HFFc6 (cell line): ENCODE measurements around the gene BTBD17. TPM values are rescaled to one million over a fixed set of nuclear protein-coding genes. Genes with fewer than 3 reads are reported as not detected.

Experiments used
- DNase-seq: peaks from one replicate; pipeline ENCODE4 v3.0.0-alpha.2; 2018
- H3K27ac Mint-ChIP-seq: 2 replicates; pipeline ENCODE4 v1.8.0; 2020; ENCODE audit warnings: mild to moderate bottlenecking, mixed read lengths
- H3K27me3 Mint-ChIP-seq: 2 replicates; pipeline ENCODE4 v1.8.0; 2021; ENCODE audit warnings: mild to moderate bottlenecking, moderate library complexity, mixed read lengths; ENCODE audit not compliant: insufficient read depth
- H3K36me3 Mint-ChIP-seq: 2 replicates; pipeline ENCODE4 v1.8.0; 2021; ENCODE audit warnings: low read depth, mixed read lengths
- H3K4me1 Mint-ChIP-seq: 2 replicates; pipeline ENCODE4 v1.8.0; 2020; ENCODE audit warnings: low read depth, mixed read lengths
- H3K4me3 Mint-ChIP-seq: 2 replicates; pipeline ENCODE4 v1.8.0; 2020; ENCODE audit warnings: mild to moderate bottlenecking, moderate library complexity, mixed read lengths
- H3K9me3 Mint-ChIP-seq: 2 replicates; pipeline ENCODE4 v1.8.0; 2020; ENCODE audit warnings: mild to moderate bottlenecking, mixed read lengths
- total RNA-seq, 6 experiments: library from RNA; stranded (reverse); fragmentation: NEBNext Ultra II Directional; extraction: Animal tissue kit (Norgen Biotek cat#: 25700); gene quantifications; 2 replicates in 1 of 6; 3 replicates in 5 of 6; pipeline ENCODE4 v1.2.3, GENCODE V29; 2021
- TF ChIP-seq, protein P1 (sequence below): fragments of 200-600 bp; sonication (generic); IDR thresholded peaks from 2 replicates; pipeline ENCODE4 v1.5.0; 2021; ENCODE audit warnings: antibody characterized with exemption, mild to moderate bottlenecking

BTBD17 gene
- total RNA-seq, 6 experiments from 2014 or later = not detected

DNA sequence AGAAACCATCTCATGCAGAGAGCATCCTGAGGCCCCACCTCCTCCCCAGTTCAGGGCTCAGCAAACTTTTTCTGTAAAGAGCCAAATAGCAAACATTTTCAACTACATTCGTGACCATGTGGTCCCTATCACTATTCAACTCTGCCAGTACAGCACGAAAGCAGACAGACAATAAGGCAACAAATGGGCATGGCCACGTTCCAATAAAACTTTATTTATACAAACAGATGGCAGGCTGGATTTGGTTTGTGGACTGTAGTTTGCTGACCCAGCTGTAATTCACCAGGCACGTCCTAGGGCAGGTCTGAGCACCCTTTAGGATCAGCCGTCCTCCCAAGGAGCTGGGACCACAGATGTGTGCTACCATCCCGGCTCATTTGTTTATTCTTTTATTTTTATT lies 43.1 kb upstream of the BTBD17 start:
- Mint-ChIP-seq H3K27ac (no peak overlapping the region), H3K36me3 (no peaks in the 10 kb centered on the region; the same call in 1 of the 2 replicates), H3K9me3 (peaks cover 44% of the 10 kb centered on the region), H3K4me3 (no peak overlapping the region), H3K27me3 (no peaks in the 10 kb centered on the region), H3K4me1 (no peaks in the 10 kb centered on the region)
- DNase-seq = no peak
- TF ChIP-seq, protein P1, sequence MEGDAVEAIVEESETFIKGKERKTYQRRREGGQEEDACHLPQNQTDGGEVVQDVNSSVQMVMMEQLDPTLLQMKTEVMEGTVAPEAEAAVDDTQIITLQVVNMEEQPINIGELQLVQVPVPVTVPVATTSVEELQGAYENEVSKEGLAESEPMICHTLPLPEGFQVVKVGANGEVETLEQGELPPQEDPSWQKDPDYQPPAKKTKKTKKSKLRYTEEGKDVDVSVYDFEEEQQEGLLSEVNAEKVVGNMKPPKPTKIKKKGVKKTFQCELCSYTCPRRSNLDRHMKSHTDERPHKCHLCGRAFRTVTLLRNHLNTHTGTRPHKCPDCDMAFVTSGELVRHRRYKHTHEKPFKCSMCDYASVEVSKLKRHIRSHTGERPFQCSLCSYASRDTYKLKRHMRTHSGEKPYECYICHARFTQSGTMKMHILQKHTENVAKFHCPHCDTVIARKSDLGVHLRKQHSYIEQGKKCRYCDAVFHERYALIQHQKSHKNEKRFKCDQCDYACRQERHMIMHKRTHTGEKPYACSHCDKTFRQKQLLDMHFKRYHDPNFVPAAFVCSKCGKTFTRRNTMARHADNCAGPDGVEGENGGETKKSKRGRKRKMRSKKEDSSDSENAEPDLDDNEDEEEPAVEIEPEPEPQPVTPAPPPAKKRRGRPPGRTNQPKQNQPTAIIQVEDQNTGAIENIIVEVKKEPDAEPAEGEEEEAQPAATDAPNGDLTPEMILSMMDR = no peak

DNA sequence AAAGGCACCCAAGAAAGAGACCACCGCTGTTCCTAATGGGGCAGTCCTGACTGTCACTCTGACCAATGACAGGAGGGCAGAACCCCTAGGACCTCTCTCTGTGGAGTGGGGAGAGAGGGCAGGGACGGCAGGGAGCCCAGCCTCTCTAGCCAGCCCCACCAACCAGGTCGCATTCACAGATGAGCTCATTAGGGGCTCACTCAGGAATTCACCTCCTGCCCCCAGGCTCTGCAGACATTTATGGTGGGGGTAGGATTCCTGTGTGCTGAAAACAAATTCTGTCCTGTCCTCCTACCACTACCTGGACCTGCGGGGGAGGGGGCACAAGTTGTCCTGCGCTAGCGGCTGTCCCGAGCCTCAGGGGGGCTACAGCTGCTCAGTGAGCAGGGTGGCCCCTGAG lies 42.5 kb upstream of the BTBD17 start:
- Mint-ChIP-seq H3K4me1 (no peaks in the 10 kb centered on the region), H3K36me3 (no peaks in the 10 kb centered on the region; the same call in 1 of the 2 replicates), H3K27ac (no peak overlapping the region), H3K4me3 (no peak overlapping the region), H3K27me3 (no peaks in the 10 kb centered on the region), H3K9me3 (peaks cover 50% of the 10 kb centered on the region)
- DNase-seq = no peak
- TF ChIP-seq, protein P1 = no peak

DNA sequence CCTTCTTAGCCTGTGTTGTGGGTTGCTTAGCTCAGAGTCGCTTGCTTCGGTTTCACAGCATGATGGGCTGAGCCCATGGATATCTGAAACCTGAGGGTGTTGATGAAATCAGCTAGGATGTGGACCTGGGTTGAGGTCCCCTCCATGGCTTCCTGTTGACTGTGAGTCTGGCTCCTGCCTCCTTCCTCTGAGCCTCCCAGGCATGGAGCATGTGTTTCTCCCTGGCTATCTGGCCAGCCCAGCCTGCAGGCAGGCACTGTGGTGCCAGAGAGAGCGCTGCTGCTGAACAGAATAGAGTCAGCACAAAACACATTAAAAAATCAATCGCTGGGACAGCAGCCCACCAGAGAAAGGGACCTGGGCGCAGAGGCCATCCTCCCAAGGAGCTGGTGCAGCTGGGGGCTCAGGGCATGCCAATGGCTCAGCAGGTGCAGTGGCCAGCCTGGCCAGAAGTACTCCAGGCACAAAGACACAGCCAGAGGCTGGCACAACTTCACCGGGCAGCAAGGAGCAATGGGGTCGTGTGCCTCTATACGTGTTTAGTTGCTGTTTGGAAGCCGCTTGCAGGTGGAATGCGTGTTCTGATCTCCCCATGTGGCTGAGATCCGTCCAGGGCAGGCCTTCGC lies 42.0 kb upstream of the BTBD17 start:
- no peak overlapping the region for H3K4me3 Mint-ChIP-seq
- TF ChIP-seq, protein P1 = no peak
- no peak for DNase-seq
- no peaks in the 10 kb centered on the region; the same call in 1 of the 2 replicates for H3K36me3 Mint-ChIP-seq
- no peak overlapping the region for H3K27ac Mint-ChIP-seq
- H3K27me3 Mint-ChIP-seq = no peaks in the 10 kb centered on the region
- no peaks in the 10 kb centered on the region for H3K4me1 Mint-ChIP-seq
- H3K9me3 Mint-ChIP-seq = peaks cover 55% of the 10 kb centered on the region

DNA sequence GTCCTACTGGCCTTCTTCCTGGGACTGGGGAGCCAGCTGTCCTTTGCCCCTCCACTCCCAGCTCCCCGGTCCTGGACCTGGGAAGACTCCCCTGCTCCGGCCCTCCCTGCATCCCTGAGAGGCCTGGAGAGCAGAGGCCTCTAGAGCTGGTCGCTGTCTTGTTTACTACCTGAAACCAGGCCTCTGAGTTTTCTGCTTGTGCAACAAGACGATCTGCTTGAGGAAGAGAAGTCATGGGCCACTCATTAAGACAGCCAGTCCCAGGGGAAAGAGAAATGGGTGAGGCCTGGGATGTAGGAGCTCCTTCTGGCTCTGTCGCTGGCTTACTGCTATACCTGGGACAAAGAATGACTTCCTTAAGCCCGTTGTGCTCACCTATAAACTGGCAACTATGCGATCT lies 40.4 kb upstream of the BTBD17 start:
- DNase-seq = no peak
- H3K9me3 Mint-ChIP-seq = peaks cover 56% of the 10 kb centered on the region
- H3K4me3 Mint-ChIP-seq = no peak overlapping the region
- no peaks in the 10 kb centered on the region; the same call in 1 of the 2 replicates for H3K36me3 Mint-ChIP-seq
- no peaks in the 10 kb centered on the region for H3K27me3 Mint-ChIP-seq
- TF ChIP-seq, protein P1 = no peak
- H3K27ac Mint-ChIP-seq = no peak overlapping the region
- H3K4me1 Mint-ChIP-seq = no peaks in the 10 kb centered on the region

DNA sequence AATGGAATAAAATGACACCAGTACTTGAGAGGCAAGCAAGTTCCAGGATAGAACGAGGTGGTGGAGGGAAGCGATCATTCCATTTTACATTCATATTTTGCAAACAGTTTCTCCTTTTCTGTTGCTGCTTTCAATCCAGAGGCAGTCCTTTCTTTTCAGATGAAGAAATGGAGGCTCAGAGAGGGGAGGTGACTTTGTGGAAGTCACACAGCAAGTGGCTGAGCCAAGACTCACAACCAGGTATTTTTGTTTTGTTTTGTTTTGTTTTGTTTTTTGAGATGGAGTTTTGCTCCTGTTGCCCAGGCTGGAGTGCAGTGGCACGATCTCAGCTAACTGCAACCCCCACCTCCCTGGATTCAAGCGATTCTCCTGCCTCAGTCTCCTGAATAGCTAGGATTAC lies 34.9 kb upstream of the BTBD17 start:
- peaks cover 11% of the 10 kb centered on the region for H3K36me3 Mint-ChIP-seq
- peaks cover 64% of the 10 kb centered on the region for H3K9me3 Mint-ChIP-seq
- no peaks in the 10 kb centered on the region for H3K4me1 Mint-ChIP-seq

More for the DNA sequence above, 34.9 kb upstream of the BTBD17 start:
- Mint-ChIP-seq H3K27me3 (no peaks in the 10 kb centered on the region; the same call in none of the 2 replicates), H3K4me3 (no peak overlapping the region), H3K27ac (no peak overlapping the region)
- TF ChIP-seq, protein P1 = no peak
- no peak for DNase-seq
